Kidney (tissue), 14 donors: Measurements from ENCODE around the gene MAGI3. TPM values are rescaled to one million over a fixed set of nuclear protein-coding genes. Genes with fewer than 3 reads are reported as not detected.

Experiments
- DNase-seq, 5 donors: peaks; one replicate each; pipeline ENCODE4 v3.0.0-alpha.2; 2013 to 2020
- FAIRE-seq: peaks from 2 replicates; lab custom pipeline; 2012; peaks lifted over from hg19 to GRCh38; lab: Jason Lieb, UNC
- H3K27ac ChIP-seq, 2 donors: one replicate each; pipeline ENCODE4 v1.7.0; 2013; ENCODE audit warnings: low read depth in 2 of 2, low read length in 2 of 2, inconsistent platforms in 1 of 2
- H3K27me3 ChIP-seq: one replicate; pipeline ENCODE4 v1.7.1; 2013; ENCODE audit warnings: low read length, inconsistent platforms; ENCODE audit not compliant: control insufficient read depth, insufficient read depth
- H3K36me3 ChIP-seq, 3 donors: one replicate each; pipeline versions ENCODE4 v1.7.0 to v1.7.1; 2013; ENCODE audit warnings: low read length in 3 of 3, control low read depth in 1 of 3, inconsistent platforms in 1 of 3; ENCODE audit not compliant: insufficient read depth in 3 of 3, control insufficient read depth in 2 of 3
- H3K4me1 ChIP-seq, 3 donors: one replicate each; pipeline versions ENCODE4 v1.7.0 to v1.7.1; 2013; ENCODE audit warnings: low read length in 3 of 3, inconsistent platforms in 1 of 3, low read depth in 1 of 3; ENCODE audit not compliant: control insufficient read depth in 2 of 3, insufficient read depth in 2 of 3
- H3K4me3 ChIP-seq, 3 donors: one replicate each; pipeline versions ENCODE4 v1.7.0 to v1.8.1; 2013; ENCODE audit warnings: low read length in 3 of 3, control low read depth in 1 of 3, inconsistent platforms in 1 of 3
- H3K9ac ChIP-seq, 3 donors: one replicate each; pipeline versions ENCODE4 v1.7.0 to v1.7.1; 2013; ENCODE audit warnings: low read length in 3 of 3, control low read depth in 1 of 3, inconsistent platforms in 1 of 3
- H3K9me3 ChIP-seq, 3 donors: one replicate each; pipeline versions ENCODE4 v1.7.0 to v1.7.1; 2013; ENCODE audit warnings: low read length in 3 of 3, control low read depth in 1 of 3, inconsistent platforms in 1 of 3; ENCODE audit not compliant: control insufficient read depth in 2 of 3, insufficient read depth in 1 of 3
- CTCF ChIP-seq: IDR thresholded peaks from 3 replicates; pipeline ENCODE4 v1.5.1; 2012; ENCODE audit warnings: mild to moderate bottlenecking, moderate library complexity, borderline replicate concordance; ENCODE audit not compliant: insufficient read depth; ENCODE audit errors: extremely low read depth
- intact Hi-C: fragments of 100-400 bp; cut with DNase I; formaldehyde crosslinking; loops from one replicate; pipeline ENCODE4 v1.11.1; 2022
- polyA plus RNA-seq: library from polyadenylated mRNA; stranded (reverse); fragments of 350-450 nt; fragmentation: Illumina TruSeq; extraction: RNeasy Lipid Tissue Mini Kit (QIAGEN cat#74804); gene quantifications from one replicate; pipeline ENCODE4 v1.2.3, GENCODE V29; 2014; ENCODE audit warnings: low read depth, low replicate concordance; ENCODE audit not compliant: insufficient read depth
- total RNA-seq: library from RNA; stranded (reverse); fragmentation: NEBNext Ultra II Directional; extraction: Animal tissue kit (Norgen Biotek cat#: 25700); gene quantifications from one replicate; pipeline ENCODE4 v1.2.1, GENCODE V29; 2021
- donor health status: control.
- donor health status: control.
- donor health status: control.
- donor health status: control.
- donor health status: control.
- donor health status: DM: yes; HTN: yes; CAD: no.
- donor health status: Normal renal cell carcinoma (clear cell type).

Gene MAGI3
- total and polyA plus RNA-seq, 2 donors from 2014 or later: 5.6 to 25.9 TPM

GRCh38 chr1:113488576-113489177 is 98.4 kb downstream of the MAGI3 start:
- Histone ChIP-seq H3K9me3 (peaks cover 0 to 16% (median 0%) of the 10 kb centered on the region in 3 donors), H3K27me3 (no peaks in the 10 kb centered on the region), H3K36me3 (no peaks in the 10 kb centered on the region), H3K27ac (no peak overlapping the region), H3K4me1 (no peaks in the 10 kb centered on the region), H3K9ac (no peak overlapping the region), H3K4me3 (no peak overlapping the region)
- intact Hi-C loops: no loop called here
- no peak for TF ChIP-seq CTCF
- DNase-seq (no peak), FAIRE-seq (no peak)

- no peak overlapping the region for H3K4me3 ChIP-seq
- no peak for DNase-seq
- H3K27me3 ChIP-seq: no peaks in the 10 kb centered on the region
- no peak overlapping the region for H3K27ac ChIP-seq
- FAIRE-seq: no peak
- no peak for TF ChIP-seq CTCF
- intact Hi-C loops: no loop called here
- H3K36me3 ChIP-seq: no peaks in the 10 kb centered on the region
- H3K4me1 ChIP-seq: no peaks in the 10 kb centered on the region
- peaks cover 0 to 16% (median 0%) of the 10 kb centered on the region in 3 donors for H3K9me3 ChIP-seq
- H3K9ac ChIP-seq: no peak overlapping the region
Observed at GRCh38 chr1:113490384-113490783, 100.1 kb downstream of the MAGI3 start.

- FAIRE-seq: no peak
- no peak for DNase-seq
- Histone ChIP-seq H3K9ac (no peak overlapping the region), H3K36me3 (no peaks in the 10 kb centered on the region), H3K27ac (no peak overlapping the region), H3K4me3 (no peak overlapping the region), H3K4me1 (no peaks in the 10 kb centered on the region), H3K9me3 (peaks cover 0 to 8% (median 0%) of the 10 kb centered on the region in 3 donors), H3K27me3 (no peaks in the 10 kb centered on the region)
- no peak for TF ChIP-seq CTCF
- intact Hi-C loops: no loop called here
Observed at GRCh38 chr1:113493533-113493932, 103.2 kb downstream of the MAGI3 start.

GRCh38 chr1:113505357-113505756 is 115.0 kb downstream of the MAGI3 start:
- no peak for FAIRE-seq
- no peaks in the 10 kb centered on the region for H3K9me3 ChIP-seq
- H3K9ac ChIP-seq: no peak overlapping the region
- no peak for DNase-seq
- H3K27me3 ChIP-seq: no peaks in the 10 kb centered on the region
- intact Hi-C loops: no loop called here
- H3K4me1 ChIP-seq: no peaks in the 10 kb centered on the region
- H3K36me3 ChIP-seq: no peaks in the 10 kb centered on the region
- TF ChIP-seq CTCF: no peak
- H3K27ac ChIP-seq: no peak overlapping the region
- no peak overlapping the region for H3K4me3 ChIP-seq
